HEK293 (cell line): Measurements from ENCODE around the gene ZNF276.

ENCODE experiments used
- CTCF ChIA-PET: fragments of 350-600 bp; formaldehyde crosslinking; extraction: SDS; loops from one replicate; lab custom pipeline; 2021; ENCODE audit warnings: antibody characterized with exemption; lab: Yijun Ruan, JAX
- POLR2A ChIA-PET: fragments of 300-600 bp; formaldehyde crosslinking; extraction: SDS; loops from one replicate; lab custom pipeline; 2020; ENCODE audit warnings: antibody characterized with exemption, inconsistent platforms; lab: Yijun Ruan, JAX
- H3K27ac ChIP-seq: fragments of 200-500 bp; sonication (Bioruptor generic); 2 replicates; pipeline ENCODE4 v1.5.1; 2014; ENCODE audit warnings: low read depth, low read length, control low read depth, inconsistent platforms; ENCODE audit errors: extremely low read depth
- H3K36me3 ChIP-seq, 2 experiments: fragments of 200-500 bp in 1 of 2; sonication (Bioruptor generic) in 1 of 2; 1 replicate in 1 of 2; 2 replicates in 1 of 2; pipeline ENCODE4 v1.5.1; 2014 to 2017; ENCODE audit warnings: inconsistent platforms in 2 of 2, low read length in 2 of 2; ENCODE audit not compliant: control insufficient read depth in 2 of 2, insufficient read depth in 1 of 2
- H3K4me1 ChIP-seq: fragments of 200-500 bp; sonication (Bioruptor generic); 2 replicates; pipeline ENCODE4 v1.5.1; 2014; ENCODE audit warnings: mild to moderate bottlenecking, low read length, inconsistent platforms; ENCODE audit not compliant: control insufficient read depth, insufficient read depth
- H3K4me3 ChIP-seq: 2 replicates; pipeline ENCODE4 v1.5.1; 2011; ENCODE audit warnings: low read depth, mild to moderate bottlenecking, control low read depth, low read length, moderate library complexity
- H3K9me3 ChIP-seq: fragments of 200-500 bp; sonication (Bioruptor generic); 2 replicates; pipeline ENCODE4 v1.5.1; 2014; ENCODE audit warnings: low read depth, low read length, inconsistent platforms; ENCODE audit not compliant: control insufficient read depth, insufficient read depth
- EGR2 ChIP-seq: fragments of 450-650 bp; formaldehyde crosslinking; IDR thresholded peaks from 2 replicates; pipeline ENCODE4 v1.5.1; 2016; ENCODE audit warnings: low read depth, missing biosample characterization, missing genetic modification characterization
- GLI4 ChIP-seq: fragments of 450-650 bp; formaldehyde crosslinking; IDR thresholded peaks from 2 replicates; pipeline ENCODE4 v1.5.1; 2016; ENCODE audit warnings: missing biosample characterization, missing genetic modification characterization
- KLF1 ChIP-seq: fragments of 450-650 bp; formaldehyde crosslinking; IDR thresholded peaks from 2 replicates; pipeline ENCODE4 v1.5.1; 2016; ENCODE audit warnings: missing biosample characterization, missing genetic modification characterization
- KLF8 ChIP-seq: fragments of 450-650 bp; formaldehyde crosslinking; IDR thresholded peaks from 2 replicates; pipeline ENCODE4 v1.5.1; 2016; ENCODE audit warnings: missing biosample characterization, missing genetic modification characterization
- SP2 ChIP-seq: fragments of 450-650 bp; formaldehyde crosslinking; IDR thresholded peaks from 2 replicates; pipeline ENCODE4 v1.5.1; 2016; ENCODE audit warnings: missing biosample characterization, missing genetic modification characterization
- ZFP37 ChIP-seq: fragments of 450-650 bp; formaldehyde crosslinking; IDR thresholded peaks from 2 replicates; pipeline ENCODE4 v1.5.1; 2016; ENCODE audit warnings: missing biosample characterization, missing genetic modification characterization
- ZIC2 ChIP-seq: fragments of 450-650 bp; formaldehyde crosslinking; IDR thresholded peaks from 2 replicates; pipeline ENCODE4 v1.5.1; 2016; ENCODE audit warnings: missing biosample characterization, missing genetic modification characterization
- ZNF16 ChIP-seq: fragments of 450-650 bp; formaldehyde crosslinking; IDR thresholded peaks from 2 replicates; pipeline ENCODE4 v1.5.1; 2016; ENCODE audit warnings: low read depth, missing biosample characterization, missing genetic modification characterization
- ZNF350 ChIP-seq: fragments of 450-650 bp; formaldehyde crosslinking; IDR thresholded peaks from 2 replicates; pipeline ENCODE4 v1.5.0; 2017; ENCODE audit warnings: missing biosample characterization, mild to moderate bottlenecking, missing genetic modification characterization
- ZNF626 ChIP-seq: fragments of 450-650 bp; sonication (Bioruptor Pico); formaldehyde crosslinking; IDR thresholded peaks from 2 replicates; pipeline ENCODE4 v1.5.1; 2018; ENCODE audit warnings: missing biosample characterization, missing genetic modification characterization, inconsistent platforms

ZNF276 gene

DNA sequence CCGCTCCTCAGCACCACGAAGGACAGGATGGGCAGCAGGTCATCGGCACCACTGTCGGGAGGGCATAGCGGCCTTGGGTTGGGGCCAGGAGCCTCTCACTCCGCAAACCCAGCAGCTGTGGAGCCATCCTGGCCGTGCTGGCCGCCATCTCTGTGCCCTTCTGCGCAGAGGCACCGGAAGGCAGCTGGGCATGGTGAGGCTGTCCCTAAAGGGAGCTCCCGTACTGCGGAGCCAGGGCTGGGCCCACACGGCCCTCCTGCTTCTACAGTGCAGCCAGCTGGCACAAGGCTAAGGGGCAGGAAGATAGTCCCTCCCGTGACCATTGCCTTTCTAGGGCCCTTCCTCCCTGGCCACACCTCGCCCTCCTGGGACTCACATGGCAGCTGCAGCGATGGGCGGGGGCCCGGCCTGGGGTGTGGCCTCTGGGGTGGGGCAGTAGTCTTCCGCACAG lies 12.8 kb upstream of the ZNF276 start:
- H3K27ac ChIP-seq = no peak overlapping the region
- POLR2A ChIA-PET = interaction anchor here (0.6 to 1.2 kb wide), 3 partner anchors 9 to 83 kb away, joined by 3 to 4 read pairs (median 3); no protein-coding TSS in a partner anchor
- H3K9me3 ChIP-seq = no peaks in the 10 kb centered on the region
- CTCF ChIA-PET = interaction anchor here (0.5 to 1.4 kb wide), 4 partner anchors 8 to 246 kb away, joined by 3 to 6 read pairs (median 4); no protein-coding TSS in a partner anchor
- no peak overlapping the region for H3K4me3 ChIP-seq
- no peaks in the 10 kb centered on the region; the same call in 1 of the 2 replicates for H3K4me1 ChIP-seq
- peaks cover 0 to 1% of the 10 kb centered on the region in 2 experiments; a peak in 2 of 3 replicates for H3K36me3 ChIP-seq
- TF ChIP-seq KLF8 (tag by site-specific recombination) = peak; percentile 36; the same call in 1 of the 2 replicates
- TF ChIP-seq ZNF626 = no peak
- peak; percentile 95 for TF ChIP-seq KLF1
- TF ChIP-seq, all 188 proteins: peak for 2

DNA sequence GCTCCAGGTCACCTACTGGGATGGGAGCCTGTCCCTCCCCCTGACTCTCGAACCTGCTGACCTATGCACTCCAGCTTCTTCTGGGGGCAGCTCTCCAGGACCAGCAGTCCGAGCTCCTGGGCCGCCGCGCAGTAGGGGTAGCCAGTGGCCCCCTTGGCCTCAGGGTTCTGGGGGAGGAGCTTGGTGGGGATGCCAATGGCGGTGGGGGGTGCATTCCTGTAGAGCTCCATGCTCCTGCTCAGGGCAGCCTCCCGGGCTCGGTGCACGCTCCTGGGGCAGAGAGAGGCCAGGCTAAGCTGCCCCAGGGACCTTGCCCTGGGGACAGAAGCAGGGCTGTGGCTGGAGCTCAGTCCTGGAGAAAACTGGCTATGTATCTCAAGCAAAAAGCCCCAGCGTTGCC lies 12.2 kb upstream of the ZNF276 start:
- TF ChIP-seq ZNF16 (tag by site-specific recombination) (no peak), ZIC2 (peak; percentile 21; the same call in 1 of the 2 replicates)
- no peak overlapping the region for H3K27ac ChIP-seq
- H3K4me3 ChIP-seq = no peak overlapping the region
- no peaks in the 10 kb centered on the region for H3K9me3 ChIP-seq
- CTCF ChIA-PET = interaction anchor here (0.6 to 1.4 kb wide), 4 partner anchors 8 to 246 kb away, joined by 3 to 6 read pairs (median 4); no protein-coding TSS in a partner anchor
- POLR2A ChIA-PET = interaction anchor here (0.6 to 1.9 kb wide), 3 partner anchors 9 to 84 kb away, joined by 3 to 5 read pairs (median 4); no protein-coding TSS in a partner anchor
- H3K36me3 ChIP-seq = peaks cover 0 to 5% of the 10 kb centered on the region in 2 experiments; a peak in 2 of 3 replicates
- no peaks in the 10 kb centered on the region; the same call in 1 of the 2 replicates for H3K4me1 ChIP-seq

DNA sequence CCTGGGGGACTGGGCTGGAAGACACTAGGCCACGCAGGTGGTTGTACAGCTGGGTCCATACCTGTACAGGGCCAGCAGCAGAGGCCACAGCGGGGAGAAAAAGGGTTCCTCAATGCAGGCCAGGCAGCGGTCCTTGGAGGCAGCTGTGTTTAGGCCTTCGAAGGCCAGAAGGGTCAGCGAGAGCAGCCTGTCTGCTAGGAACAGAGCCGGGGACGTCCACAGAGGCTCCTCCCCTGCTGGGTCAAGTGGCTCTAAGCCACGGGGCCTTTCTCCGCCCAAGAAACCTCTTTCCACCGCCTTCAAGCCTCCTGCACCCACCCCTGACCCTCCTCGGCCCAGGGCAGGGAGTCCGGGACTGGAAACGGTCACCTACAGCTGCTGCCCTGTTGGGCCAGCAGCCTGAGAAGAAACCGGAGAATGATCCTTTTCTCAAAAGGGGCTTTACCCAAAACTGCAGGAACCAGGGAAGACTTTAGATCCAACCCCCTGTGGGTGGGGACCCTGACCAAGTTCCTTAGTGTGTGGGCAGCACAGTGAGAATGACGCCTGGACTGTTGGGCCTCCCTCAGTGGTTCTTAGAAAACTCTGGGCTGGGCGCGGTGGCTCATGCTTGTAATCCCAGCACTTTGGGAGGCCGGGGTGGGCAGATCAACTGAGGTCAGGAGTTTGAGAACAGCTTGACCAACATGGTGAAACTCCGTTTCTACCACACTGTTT lies 11.5 kb upstream of the ZNF276 start:
- POLR2A ChIA-PET = interaction anchor here (0.5 to 1.9 kb wide), 3 partner anchors 9 to 96 kb away, joined by 3 to 5 read pairs (median 4); no protein-coding TSS in a partner anchor
- H3K4me1 ChIP-seq = no peaks in the 10 kb centered on the region; the same call in 1 of the 2 replicates
- CTCF ChIA-PET = interaction anchor here (0.7 to 1.4 kb wide), 2 partner anchors 9 to 82 kb away, joined by 3 to 5 read pairs; no protein-coding TSS in a partner anchor
- no peak overlapping the region for H3K27ac ChIP-seq
- no peaks in the 10 kb centered on the region for H3K9me3 ChIP-seq
- H3K36me3 ChIP-seq = peaks cover 0 to 12% of the 10 kb centered on the region in 2 experiments; a peak in 2 of 3 replicates
- no peak for TF ChIP-seq ZNF350 (tag by site-specific recombination)
- TF ChIP-seq GLI4 = no peak
- 0 out of 2 replicates have a peak, but pooled peaks have one; percentile 5 for TF ChIP-seq SP2 (tag by site-specific recombination)
- TF ChIP-seq EGR2 (tag by site-specific recombination) = peak; percentile 22; the same call in 1 of the 2 replicates
- no peak overlapping the region for H3K4me3 ChIP-seq

DNA sequence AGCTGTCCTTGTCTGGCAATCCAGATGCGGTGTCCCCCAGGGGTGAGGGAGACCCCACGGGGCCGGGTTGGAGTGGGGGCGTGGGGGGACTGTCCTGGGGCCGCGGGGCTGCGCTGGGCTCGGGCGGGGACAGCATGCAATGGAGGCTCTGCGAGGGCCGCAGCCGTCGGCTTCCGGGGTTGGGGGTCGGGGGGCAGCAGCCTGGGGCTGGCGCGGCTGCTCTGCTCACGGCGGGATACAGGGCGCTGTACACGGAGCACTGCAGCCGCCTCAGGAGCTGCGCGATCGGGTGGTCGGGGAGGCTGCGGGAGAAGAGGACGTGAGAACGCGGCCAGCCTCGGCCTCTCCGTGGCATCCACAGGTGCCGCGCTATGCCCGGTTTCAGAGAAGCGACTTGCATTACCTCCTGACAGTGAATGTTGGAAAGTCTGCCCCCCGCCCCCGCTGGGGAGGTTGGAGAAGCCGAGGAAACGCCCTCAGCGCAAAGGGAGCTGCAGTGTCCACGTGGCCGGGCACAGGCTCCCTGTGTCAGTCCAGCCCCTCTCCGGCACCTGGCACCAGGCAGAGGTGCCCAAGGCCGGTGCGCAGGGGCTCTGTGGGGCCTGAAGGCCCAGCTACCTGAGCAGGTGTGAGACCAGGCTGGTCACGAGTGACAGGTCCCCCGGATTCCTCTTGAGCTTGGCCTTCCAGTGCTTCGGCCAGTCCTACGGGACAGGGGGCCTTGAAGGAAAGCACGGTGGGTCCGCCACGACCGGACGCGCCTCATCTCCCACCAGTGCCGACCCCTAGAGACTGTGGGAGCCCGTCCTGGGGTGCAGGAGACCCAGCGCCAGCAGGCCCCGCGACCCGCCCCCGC lies 10.4 kb upstream of the ZNF276 start:
- H3K36me3 ChIP-seq = peaks cover 0 to 17% of the 10 kb centered on the region in 2 experiments; a peak in 2 of 3 replicates
- no peaks in the 10 kb centered on the region for H3K9me3 ChIP-seq
- TF ChIP-seq EGR2 (tag by site-specific recombination) (0 out of 2 replicates have a peak, but pooled peaks have one; percentile 3), KLF1 (0 out of 2 replicates have a peak, but pooled peaks have one; percentile 19), ZFP37 (tag by site-specific recombination) (no peak)
- H3K27ac ChIP-seq = no peak overlapping the region
- CTCF ChIA-PET = interaction anchor here (0.7 kb wide), 1 partner anchor 9 kb away, joined by 3 read pairs; the partner anchor contains the start of gene SPATA2L
- POLR2A ChIA-PET = interaction anchor here (1.3 to 1.9 kb wide), 2 partner anchors 9 to 11 kb away, joined by 4 to 5 read pairs; no protein-coding TSS in a partner anchor
- no peaks in the 10 kb centered on the region; the same call in 1 of the 2 replicates for H3K4me1 ChIP-seq
- no peak overlapping the region for H3K4me3 ChIP-seq
